ENCODE data around the gene LHX1.

The LHX1 gene

DNA sequence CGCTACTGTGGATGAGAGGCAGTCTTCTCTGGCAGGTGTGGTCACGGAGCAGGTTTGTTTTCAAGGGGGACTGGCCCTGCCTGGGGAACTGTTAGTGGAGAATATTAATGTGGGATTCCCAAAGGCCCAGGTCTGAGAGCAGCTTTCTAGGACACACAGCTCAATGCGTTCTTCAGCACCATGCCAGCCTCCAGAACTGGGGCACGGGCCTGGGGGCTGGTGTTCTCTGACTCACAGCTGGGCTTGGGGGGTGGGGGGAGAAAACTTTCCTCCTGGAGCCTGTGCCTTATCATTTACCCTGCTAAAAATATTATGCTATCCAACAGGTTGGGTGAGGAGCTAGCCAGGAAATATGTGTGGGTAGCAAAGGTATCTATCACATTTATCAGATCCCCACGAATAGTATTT lies 13.5 kb upstream of the LHX1 start:
- DNase-seq: no peak

DNA sequence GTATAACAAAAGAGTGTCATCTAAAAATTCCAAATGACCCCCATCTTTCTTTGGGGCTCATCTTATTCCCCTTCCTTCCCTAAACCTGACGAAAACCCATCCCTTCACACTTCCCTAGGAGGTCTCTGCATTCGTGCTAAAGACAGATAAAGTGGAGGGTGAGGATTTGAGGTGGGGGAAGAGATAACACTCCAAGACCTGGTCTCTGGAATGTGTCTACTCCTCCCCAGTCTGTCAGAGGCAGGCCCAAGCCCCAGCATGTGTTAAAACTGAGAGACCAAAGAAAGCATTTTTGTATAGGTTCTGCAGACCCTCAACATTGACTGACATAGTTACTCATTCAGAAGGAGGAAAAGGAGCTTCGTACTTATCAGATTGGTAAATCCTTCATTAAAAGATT lies 11.0 kb upstream of the LHX1 start:
- no peak for DNase-seq

DNA sequence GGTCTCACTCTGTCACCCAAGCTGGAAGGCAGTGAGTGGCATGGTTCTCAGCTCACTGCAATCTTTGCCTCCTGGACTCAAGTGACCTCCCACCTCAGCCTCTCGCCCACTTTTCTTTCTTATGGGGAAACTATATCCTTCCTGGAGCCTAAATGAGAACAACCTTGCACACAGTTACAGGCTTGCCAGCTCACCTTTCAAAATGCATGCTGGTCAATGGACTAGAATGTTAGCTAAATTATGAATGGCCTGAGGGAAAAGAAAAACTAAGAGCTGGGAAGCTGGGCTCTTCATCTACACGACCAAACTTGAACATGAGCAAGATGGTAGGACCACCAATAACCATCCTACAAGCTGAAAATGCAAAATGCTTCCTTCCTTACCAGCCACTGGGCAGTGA lies 10.6 kb upstream of the LHX1 start:
- DNase-seq: no peak

DNA sequence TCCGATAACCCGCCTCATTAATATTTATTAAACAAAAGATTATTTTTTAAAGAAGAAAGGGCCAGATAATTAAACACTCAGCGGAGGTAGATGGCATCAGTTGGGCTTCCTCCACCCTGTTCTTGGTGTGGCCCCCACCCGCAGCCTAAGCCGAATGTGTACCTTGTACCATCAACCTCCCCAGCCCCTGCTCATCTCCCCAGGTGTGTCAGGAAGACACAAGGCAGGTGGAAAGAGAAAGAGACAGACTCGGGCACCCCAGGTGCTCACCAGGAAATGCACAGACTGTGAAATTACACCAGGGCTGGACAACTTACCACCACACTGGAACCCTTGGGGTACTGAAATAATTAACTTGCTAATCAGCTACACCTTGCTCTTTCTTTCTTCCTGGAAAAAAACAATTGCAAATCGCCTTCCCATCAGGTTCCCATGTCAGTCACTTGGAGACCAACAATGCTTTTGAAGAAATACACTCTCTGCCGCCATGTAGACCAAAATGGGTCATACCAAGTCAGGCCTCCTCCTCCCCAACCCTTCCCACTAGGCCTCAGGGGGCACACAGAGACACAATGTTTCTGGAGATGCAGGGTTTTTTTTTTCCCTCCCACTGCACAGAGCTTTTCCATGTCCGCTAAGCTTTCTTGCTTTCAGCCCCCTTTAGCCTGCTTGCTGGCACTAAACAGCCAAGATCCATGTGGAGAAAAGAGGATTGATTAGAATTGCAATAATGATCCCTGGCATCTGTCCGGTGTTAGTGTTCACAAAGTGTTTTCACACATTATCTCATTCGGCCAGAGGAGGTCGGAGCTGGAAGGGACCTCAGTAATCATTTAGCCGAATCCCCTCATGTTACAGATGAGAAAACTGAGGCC lies 8.6 kb upstream of the LHX1 start:
- DNase-seq: no peak

DNA sequence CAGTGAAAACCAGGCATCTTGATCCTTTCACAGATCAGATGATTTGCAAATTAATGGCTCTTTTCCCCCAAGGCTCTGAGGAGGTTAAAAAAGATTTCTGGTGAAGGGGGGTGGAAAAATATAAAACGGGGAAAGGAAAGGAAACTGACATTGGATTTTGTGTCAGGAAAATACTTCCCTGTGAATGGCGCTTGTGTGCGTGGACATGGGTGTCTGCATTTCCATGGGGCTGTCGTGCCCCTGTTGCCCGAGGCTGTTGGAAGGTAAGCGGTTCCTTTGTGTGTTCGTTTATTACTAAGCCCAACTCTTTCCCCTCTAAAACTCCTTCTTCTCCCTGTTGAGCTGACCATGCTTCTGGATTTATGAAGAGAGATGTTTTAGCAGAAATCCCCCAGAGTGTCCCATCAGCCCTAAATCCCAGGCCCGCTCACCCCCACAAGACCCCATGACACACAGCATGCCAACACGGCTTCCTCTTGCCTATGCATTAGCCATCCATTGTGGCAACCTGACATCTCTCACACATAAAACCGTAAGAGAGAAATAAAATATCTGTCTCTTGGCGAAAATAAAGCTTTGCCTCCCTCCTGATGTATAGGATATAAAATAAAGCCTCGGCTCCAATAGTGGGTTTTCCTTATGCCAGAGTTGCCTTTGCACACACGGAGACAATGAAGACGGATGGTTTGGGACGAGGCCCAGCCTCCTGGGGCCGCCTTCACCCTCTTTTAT lies 7.3 kb upstream of the LHX1 start:
- DNase-seq: no peak

DNA sequence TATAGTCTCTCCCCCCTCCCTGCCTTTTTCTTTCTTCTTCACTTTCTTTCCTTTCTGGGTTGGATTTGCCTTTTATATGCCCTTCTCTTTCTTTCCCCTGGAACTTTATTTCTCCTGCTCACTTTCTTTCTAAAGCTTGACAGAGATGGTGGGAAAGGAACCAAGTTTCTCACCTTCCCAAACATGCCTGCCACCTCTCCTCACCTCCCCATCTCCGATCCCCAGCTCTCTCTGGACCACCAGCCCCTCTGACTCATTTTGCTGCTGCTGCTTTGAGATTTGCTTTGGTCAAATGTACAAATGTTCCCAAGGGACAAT lies 6.7 kb upstream of the LHX1 start:
- no peak for DNase-seq

DNA sequence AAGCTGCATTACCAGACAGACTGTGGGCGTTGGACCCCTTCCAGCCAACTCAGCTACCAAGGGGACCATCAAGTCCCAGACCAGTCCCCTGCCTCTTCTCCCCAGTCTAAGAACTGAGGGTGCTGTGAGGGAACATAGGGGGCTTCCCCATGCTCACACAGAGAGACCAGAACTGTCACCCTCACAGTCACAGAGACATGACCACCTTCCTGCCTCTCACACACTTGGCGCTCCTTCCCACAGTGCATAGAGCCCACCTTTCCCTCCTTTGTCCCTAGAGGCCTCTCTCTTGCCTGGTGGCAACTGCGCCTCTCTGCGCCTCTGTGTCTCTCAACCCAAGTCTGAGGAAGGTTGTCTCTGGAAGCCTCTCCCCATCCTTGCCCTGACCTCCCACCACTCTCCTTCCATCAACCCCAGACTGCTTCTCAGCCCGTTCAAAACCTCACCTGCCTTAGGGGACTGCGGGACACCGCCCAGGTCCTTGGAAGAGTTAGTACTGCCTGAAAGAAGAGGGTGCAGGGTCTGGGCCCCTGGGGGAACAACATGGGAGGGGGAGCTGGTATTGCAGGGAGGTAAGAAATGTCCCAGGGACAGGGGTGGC lies 6.1 kb upstream of the LHX1 start:
- no peak for DNase-seq

DNA sequence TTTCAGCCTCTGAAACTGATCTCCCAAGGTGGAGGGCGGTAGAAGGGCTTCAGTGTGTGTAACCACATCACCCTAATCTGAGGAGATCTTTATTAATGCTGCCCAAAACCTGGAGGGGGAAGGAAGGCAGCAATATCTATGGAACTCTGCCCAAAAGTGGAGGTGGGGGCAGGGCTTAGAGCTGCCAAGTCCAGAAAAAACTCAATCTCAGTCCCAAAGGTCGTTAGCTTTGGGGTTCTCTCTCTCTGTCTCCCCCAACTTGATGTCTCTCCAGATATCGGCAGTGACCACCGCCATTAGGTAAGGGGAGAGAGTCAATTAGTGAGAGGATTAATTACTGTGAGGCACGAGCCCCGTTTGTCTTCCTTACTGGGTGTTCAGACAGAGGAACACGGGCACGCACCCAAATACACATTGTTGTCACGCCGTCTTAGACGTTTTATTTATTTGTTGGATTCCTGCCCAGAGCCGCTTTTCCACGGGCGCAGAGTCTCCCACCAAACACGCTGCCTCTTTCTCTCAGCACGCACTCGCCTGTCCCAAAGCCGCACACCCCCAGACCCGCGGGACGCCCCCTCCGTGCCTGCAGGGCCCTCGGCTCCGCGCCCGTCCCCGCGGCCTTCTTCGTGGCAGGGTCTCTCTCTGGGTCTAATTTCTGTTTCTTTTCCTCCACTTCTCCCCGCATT lies 5.4 kb upstream of the LHX1 start:
- DNase-seq: no peak

DNA sequence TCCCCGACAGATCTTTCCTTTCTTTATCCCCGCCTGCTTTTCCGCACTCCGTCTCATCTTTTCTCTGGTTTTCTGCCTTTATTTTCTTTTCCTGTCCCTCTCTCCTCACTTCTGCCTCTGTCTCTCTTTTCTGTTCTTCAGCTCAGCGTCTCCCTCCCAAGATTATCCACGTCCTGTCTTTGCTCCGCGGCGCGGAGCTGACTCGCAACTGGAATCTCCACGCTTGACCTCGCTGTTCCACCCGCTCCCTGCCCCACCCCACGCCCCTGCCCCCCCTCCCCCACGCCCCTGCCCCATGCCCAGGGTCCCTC lies 4.9 kb upstream of the LHX1 start:
- DNase-seq: no peak

DNA sequence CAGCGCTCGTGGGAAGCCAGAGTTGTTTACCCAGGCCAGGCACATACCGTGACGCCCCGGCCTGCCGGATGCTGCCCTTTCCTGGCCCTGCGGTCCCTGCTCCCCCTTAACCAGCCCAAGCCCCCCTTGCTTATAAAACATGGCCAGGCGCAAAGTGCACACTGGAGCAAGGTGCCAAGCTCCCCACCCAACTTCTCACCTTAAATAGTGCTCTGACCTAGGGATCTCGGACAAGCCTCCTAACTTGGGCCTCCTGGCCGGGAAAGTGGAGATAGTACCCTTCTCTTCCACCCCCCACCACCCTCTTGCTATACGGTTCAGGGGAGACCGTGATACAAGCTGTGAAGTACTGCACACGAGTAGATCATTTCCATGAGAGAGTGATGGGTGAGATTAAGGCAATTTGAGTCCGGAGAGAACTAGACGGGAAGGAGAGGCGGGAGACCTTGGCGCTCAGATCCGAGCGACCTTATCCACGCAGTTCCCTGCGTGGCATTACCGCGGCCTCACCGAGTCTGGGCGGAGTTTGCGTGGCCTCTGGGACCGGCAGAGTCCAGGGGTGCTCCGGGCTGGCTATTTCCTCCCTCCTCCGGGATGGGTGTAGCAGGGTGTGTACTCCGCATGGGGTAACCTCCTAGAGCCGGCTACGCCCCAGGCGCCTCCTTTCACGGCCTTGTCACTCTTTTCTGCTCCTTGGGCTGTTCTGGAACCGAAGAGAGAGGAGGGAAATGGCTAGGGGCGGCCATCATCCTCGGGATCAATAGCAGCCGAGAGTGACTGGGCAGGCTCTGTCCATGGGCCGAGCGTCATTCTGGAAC lies 4.4 kb upstream of the LHX1 start:
- DNase-seq: no peak

DNA sequence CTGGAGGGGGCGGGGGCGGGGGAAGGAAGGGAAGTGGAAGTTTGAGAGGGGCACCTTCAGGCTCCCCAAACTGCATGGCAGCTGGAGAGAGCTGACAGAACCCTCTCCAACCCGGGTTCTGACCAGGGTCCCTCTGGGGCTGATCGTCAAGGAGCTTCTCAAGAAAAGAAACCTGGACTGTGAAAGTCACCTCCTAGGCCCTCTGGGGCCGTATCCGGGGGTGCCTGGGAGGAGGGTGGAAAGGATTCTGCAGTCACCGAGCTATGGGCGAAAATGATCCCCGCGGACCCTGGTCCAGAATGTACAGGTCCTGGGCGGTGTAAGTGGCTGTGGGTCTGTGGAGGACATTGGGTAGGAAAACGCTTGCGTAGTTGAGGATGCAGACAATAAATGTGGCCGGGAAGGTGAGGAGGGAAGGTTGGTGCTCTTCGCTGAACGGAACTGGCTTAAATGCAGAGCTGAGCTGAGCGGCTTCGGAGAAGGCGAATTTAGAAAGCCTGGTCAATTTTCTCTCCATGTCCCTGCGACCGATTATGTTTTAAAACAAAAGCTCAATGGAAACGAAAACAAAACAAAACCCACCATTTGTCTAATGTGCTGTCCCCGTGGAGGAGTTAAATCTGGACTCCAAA lies 3.6 kb upstream of the LHX1 start:
- DNase-seq: no peak

DNA sequence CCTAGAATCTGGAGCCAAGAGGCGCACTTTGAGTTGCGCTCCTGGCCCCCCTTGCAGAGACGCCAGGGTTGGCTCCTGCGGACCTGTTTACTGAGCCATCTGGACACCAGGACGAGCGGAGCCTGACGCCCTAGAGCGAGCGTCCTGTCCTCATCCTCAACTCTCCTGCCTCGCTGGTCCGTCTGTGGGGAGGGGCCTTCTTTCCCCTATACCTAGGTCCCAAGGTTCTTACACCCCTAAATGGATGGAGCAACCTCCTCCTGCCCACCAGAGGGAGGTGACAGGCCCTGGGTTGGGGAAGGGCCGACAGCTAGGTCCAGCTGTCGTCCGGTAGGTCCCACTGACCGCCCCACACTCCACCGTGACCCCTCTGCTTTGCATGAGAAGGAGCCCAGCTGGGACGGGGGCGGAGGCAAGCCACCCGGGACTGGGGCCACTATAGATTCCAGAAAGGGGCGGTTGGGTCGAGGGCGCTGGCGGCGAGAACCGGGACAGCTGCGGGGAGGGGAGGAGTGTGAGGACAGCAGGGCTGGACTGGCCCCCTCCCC lies 3.1 kb upstream of the LHX1 start:
- DNase-seq: no peak

DNA sequence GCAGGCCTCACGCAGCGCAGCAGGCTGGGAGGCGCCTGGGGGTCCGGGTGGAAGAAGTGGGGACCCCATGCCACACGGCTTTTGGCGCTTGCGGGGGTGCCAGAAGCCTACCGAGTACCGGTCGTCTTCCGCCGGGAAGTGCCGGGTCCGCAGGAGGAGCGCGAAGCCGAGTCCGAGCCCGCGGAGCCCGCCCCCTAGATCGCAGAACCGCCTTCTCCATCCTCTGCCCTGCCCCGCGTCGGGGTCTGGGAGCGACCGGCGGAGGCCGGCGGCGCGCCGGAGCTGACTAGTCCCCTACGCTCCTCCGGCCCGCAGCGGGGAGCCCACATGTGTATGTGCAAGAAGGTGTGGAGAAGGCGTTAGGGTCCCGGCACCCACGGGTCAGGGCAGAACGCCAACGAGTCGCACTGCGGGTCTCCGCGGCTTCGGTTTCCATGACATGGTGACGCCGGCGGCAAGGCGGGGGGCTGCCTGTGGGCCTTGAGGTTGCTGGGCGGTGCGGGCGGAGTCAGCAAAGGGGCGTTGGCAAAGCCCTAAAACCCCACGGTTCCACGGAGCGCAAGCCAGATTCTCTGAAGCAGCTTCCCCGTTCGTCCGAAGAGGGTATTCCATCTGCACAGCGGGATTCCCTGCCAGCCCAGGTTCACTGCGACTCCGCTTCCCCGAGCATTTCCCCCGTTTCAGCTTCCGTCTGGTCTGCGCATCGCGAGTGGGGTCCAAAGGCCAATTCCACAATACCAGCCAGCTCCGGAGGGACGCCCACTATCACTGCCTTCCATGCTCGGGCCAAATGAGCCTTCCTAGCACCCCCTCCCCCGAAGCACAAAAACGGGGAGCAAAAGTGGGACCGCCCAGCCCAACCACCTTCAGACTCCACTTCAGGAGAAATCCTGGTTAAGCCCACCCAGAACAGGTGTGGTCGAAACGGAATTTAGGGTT lies 2.3 kb upstream of the LHX1 start:
- DNase-seq: no peak

DNA sequence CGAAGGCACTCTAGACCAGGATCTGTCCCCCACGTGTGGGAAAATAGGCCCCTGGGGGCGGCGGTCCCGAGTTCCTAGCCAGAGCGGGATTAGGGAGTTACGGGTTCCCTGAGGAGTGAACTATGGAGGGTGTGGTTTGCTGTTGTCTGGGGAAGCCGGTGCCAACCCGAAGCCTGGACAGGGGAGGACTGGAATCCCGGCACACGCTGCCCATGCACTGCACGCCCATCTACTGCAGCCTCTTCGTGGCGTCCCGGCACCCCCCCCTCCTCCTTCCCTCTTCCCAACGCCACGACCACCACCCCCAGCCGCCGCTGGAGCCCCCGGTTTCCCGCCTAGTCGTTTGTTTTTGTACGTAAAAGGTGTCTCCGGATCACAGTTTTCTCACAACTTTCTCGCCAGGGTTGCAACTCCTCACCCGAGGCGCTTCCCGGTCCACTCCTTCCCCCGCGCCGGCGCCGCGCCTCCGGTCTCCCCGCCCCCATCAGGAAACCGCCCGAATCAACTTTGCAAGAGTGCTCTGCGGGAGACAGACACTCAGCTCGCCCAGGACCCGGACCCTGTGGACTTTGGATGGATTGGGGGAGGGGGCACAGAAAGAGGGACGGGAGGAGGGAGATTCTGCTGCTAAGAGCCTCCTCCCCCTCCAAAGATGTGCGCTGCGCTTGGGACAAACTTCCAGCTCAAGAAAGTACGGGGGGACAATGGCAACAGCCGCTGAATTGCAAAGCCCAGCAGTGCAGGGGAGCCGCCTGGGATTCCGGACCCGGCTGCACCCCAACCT lies 1.4 kb upstream of the LHX1 start:
- DNase-seq: no peak

DNA sequence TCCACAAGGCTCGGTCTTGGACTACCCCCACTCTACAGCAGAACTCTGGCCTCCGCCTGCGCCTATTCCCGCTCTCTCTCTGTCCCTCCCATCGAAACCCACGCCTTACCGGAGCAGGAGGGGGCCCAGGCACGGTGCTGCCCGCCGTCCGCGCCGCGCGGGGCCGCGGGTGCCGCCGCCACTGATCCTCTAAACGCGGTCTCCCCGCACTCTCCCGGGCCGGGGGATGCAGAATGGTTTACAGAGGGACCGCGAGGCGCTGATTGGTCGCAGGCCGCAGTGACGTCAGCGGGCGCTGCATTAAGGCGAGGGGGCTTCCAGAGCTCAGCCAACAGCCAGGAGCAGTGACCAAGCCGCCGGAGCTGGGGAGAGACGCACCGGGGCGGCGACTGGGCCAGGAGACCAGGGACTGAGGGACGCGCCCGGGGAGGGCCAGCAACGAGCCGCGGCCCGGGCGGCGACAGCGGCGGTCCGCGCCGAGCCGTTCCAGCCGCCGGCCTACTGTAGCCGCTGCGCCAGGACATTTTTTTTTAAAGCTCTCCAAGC lies 747 bp upstream of the LHX1 start:
- DNase-seq: no peak

DNA sequence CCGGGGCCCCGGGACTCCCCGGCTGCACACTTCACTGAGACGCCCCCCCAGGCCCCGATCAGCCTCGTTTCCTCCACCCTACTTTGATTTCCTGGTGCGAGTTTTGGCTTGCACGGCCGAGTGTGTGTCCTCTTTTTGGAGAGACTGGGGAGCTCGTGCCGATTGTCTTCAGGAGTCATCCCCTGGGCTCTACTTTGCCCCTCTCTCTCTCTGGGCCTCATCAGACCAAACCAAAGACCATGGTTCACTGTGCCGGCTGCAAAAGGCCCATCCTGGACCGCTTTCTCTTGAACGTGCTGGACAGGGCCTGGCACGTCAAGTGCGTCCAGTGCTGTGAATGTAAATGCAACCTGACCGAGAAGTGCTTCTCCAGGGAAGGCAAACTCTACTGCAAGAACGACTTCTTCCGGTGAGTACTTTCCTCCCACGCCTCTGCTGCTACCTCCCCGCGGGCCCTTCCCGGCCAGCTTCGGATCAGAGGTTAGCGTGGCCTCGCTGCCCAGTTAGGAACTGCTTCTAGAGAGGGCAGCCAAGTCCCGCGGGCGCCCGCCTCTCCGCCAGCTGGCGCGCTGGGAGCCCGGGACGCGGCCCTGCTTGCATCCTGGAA lies 787 bp downstream of the LHX1 start:
- no peak for DNase-seq

DNA sequence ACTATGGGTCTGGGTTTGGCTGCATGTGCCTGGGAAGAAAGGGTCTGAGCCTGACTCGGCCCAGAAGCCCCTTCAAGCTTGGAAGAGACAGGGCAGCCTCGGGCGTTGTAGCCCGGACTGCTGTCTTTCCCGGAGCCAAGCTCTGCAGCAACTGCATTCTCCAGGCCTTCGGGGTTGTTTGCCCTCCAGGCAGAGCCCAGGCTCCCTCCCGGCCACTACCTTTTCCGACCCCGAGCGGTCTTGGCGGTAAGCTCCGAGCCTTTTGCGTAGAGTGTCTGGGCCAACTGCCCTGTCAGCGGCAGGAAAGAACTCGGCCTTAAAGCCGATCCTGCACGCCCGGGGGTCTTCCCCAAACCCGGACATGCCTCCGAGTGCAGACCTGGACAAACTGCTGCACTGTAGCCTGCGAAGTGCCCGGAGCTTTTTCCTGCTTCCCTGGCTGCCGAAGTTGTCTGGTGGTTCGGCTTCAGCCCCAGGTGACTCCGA lies 1.3 kb downstream of the LHX1 start:
- no peak for DNase-seq

DNA sequence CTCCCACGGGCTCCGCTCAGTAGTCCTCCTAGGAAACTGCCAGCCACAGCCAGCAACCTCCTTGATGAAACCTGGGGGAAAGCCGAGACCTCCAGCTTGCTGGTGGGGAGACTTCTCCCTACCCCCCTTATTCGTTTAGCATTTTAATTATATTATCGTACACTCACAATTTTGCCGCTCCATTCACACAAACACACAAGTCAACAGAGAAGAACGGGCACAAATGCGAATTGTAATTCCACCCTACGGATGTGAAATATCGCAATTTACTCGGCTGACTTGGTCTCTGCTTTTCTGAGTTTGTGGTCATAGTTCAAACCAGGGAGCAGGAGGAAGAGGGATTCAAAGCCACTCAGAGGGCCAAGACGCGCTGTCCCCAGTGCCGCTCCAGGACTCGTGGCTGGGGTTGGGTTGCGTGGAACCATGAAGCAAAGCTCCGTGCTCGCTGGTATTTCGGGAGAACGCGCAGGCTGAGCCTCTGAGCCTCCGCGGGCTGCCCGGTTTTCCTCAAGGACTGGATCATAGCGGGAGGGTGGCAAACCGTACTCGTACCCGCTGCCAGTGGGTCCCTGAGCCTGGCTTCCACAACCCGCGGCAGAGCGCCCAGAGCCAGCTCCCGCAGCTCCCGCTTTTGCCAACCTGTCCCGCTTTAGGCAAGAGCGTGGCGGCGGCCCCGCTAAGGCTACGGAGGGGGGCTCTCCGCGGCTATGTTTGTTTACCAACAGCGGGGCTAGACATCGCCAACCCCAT lies 2.0 kb downstream of the LHX1 start:
- DNase-seq: no peak

Data from activated CD4-positive, CD25-positive, alpha-beta regulatory T cell (primary cell).